WERI-Rb-1 (cell line): ENCODE measurements around the gene DNAJC1.
"Not testable (repeated sequence)": the region's sequence is repeated elsewhere in the genome, so short reads cannot be mapped to it uniquely, and the experiment has no call there.

Experiments used
- DNase-seq: peaks from one replicate; pipeline ENCODE4 v3.0.0-alpha.2; 2020
- H3K27ac ChIP-seq: fragments of 250-450 bp; sonication (Bioruptor Pico); 2 replicates; pipeline ENCODE4 v1.5.1; 2020; ENCODE audit warnings: mild to moderate bottlenecking, moderate library complexity
- H3K27me3 ChIP-seq: fragments of 250-450 bp; sonication (Bioruptor Pico); 2 replicates; pipeline ENCODE4 v1.5.1; 2021; ENCODE audit warnings: mild to moderate bottlenecking, low read depth, moderate library complexity; ENCODE audit not compliant: insufficient read depth, severe bottlenecking
- H3K36me3 ChIP-seq: fragments of 250-450 bp; sonication (Bioruptor Pico); 2 replicates; pipeline ENCODE4 v1.5.1; 2020; ENCODE audit warnings: mild to moderate bottlenecking, moderate library complexity
- H3K4me3 ChIP-seq: 2 replicates; pipeline ENCODE4 v1.5.1; 2011; ENCODE audit warnings: low read depth, mild to moderate bottlenecking, control low read depth, low read length
- H3K9me3 ChIP-seq: fragments of 250-450 bp; sonication (Bioruptor Pico); 2 replicates; pipeline ENCODE4 v1.5.1; 2021; ENCODE audit warnings: mild to moderate bottlenecking, moderate library complexity; ENCODE audit not compliant: severe bottlenecking
- CTCF ChIP-seq: IDR thresholded peaks from 2 replicates; pipeline ENCODE4 v1.5.1; 2011; ENCODE audit warnings: low read depth, mild to moderate bottlenecking, control low read depth, inconsistent platforms, low read length

DNAJC1 gene

GRCh38 chr10:22042557-22043326 is 39.2 kb upstream of the DNAJC1 start:
- no peak for DNase-seq
- no peaks in the 10 kb centered on the region for H3K27me3 ChIP-seq
- H3K27ac ChIP-seq: no peak overlapping the region
- H3K9me3 ChIP-seq: no peaks in the 10 kb centered on the region
- no peak overlapping the region for H3K4me3 ChIP-seq
- H3K36me3 ChIP-seq: no peaks in the 10 kb centered on the region
- TF ChIP-seq CTCF: no peak

- no peak for TF ChIP-seq CTCF
These were observed 30.8 kb upstream of the DNAJC1 start for GRCh38 chr10:22034333-22034732.

GRCh38 chr10:22032268-22032667 is 28.7 kb upstream of the DNAJC1 start:
- not testable (repeated sequence) for H3K36me3 ChIP-seq, H3K4me3 ChIP-seq, H3K27ac ChIP-seq, H3K27me3 ChIP-seq, DNase-seq, H3K9me3 ChIP-seq

More at GRCh38 chr10:22034333-22034732, 30.8 kb upstream of the DNAJC1 start:
- no peak overlapping the region for H3K27ac ChIP-seq
- H3K9me3 ChIP-seq: no peaks in the 10 kb centered on the region
- no peak overlapping the region for H3K4me3 ChIP-seq
- no peaks in the 10 kb centered on the region for H3K36me3 ChIP-seq
- DNase-seq: no peak
- H3K27me3 ChIP-seq: no peaks in the 10 kb centered on the region

- DNase-seq: no peak
- H3K4me3 ChIP-seq: no peak overlapping the region
- no peaks in the 10 kb centered on the region for H3K36me3 ChIP-seq
- no peak for TF ChIP-seq CTCF
- no peak overlapping the region for H3K27ac ChIP-seq
- no peaks in the 10 kb centered on the region for H3K27me3 ChIP-seq
- H3K9me3 ChIP-seq: no peaks in the 10 kb centered on the region
These were observed 26.9 kb upstream of the DNAJC1 start for GRCh38 chr10:22030421-22030820.

GRCh38 chr10:22029445-22030236 is 26.1 kb upstream of the DNAJC1 start:
- no peaks in the 10 kb centered on the region for H3K27me3 ChIP-seq
- no peak for DNase-seq
- H3K27ac ChIP-seq: no peak overlapping the region
- no peak for TF ChIP-seq CTCF
- no peaks in the 10 kb centered on the region for H3K36me3 ChIP-seq
- no peaks in the 10 kb centered on the region for H3K9me3 ChIP-seq
- no peak overlapping the region for H3K4me3 ChIP-seq

GRCh38 chr10:22027364-22028238 is 24.1 kb upstream of the DNAJC1 start:
- H3K4me3 ChIP-seq: no peak overlapping the region
- TF ChIP-seq CTCF: no peak
- H3K27ac ChIP-seq: no peak overlapping the region
- no peak for DNase-seq
- no peaks in the 10 kb centered on the region for H3K27me3 ChIP-seq
- H3K36me3 ChIP-seq: no peaks in the 10 kb centered on the region
- no peaks in the 10 kb centered on the region for H3K9me3 ChIP-seq
